H1 (cell line): ENCODE data around the gene NSDHL. TPM values are rescaled to one million over a fixed set of nuclear protein-coding genes. Genes with fewer than 3 reads are reported as not detected.

ENCODE experiments used
- CHD7 ChIP-seq: fragments of 300-600 bp; sonication (generic); IDR thresholded peaks from 2 replicates; pipeline ENCODE4 v1.7.1; 2012; ENCODE audit warnings: low read length, moderate library complexity, mild to moderate bottlenecking, inconsistent platforms; ENCODE audit not compliant: insufficient replicate concordance
- RBBP5 ChIP-seq: IDR thresholded peaks from 2 replicates; pipeline ENCODE4 v1.7.1; 2012; ENCODE audit warnings: low read depth, mild to moderate bottlenecking, inconsistent platforms, low read length, moderate library complexity, borderline replicate concordance
- TAF7 ChIP-seq: optimal IDR thresholded peaks from 2 replicates; pipeline ENCODE3; 2011; ENCODE audit warnings: low read depth, mild to moderate bottlenecking, inconsistent platforms, low read length, moderate library complexity, borderline replicate concordance
- USF2 ChIP-seq: IDR thresholded peaks from 2 replicates; pipeline ENCODE4 v1.6.1; 2011; ENCODE audit warnings: low read length, improper control_type of control experiment
- polyA plus RNA-seq, 7 experiments: library from polyadenylated mRNA; depleted of rRNA in 3 of 7; stranded (reverse) in 5 of 7; unstranded in 2 of 7; fragments of >200 nt in 5 of 7; fragments of 200-250 nt in 2 of 7; gene quantifications; 1 replicate in 5 of 7; 2 replicates in 1 of 7; 4 replicates in 1 of 7; pipeline versions ENCODE4 v1.2.1 to v1.2.3, GENCODE V29; 2011 to 2013; ENCODE audit warnings: missing spikeins in 2 of 7, mixed read lengths in 2 of 7
- total RNA-seq: library from RNA; stranded (reverse); fragmentation: NEBNext Ultra II Directional; extraction: Animal tissue kit (Norgen Biotek cat#: 25700); gene quantifications from 2 replicates; pipeline ENCODE4 v1.2.1, GENCODE V29; 2021

Gene NSDHL
- total and polyA plus RNA-seq, 2 of the 8 experiments (the other 6 are each of a cell fraction or from before 2014, with no cell fraction given), result 31.5 to 34.6 TPM

GRCh38 chrX:152901816-152902501 is 71.1 kb downstream of the NSDHL start (continued):
- no peak for TF ChIP-seq CHD7
- no peak for TF ChIP-seq RBBP5
- TF ChIP-seq USF2, result no peak
- no peak for TF ChIP-seq TAF7
- TF ChIP-seq, all 59 proteins: peak for 0
